Mesenchymal stem cell (in vitro differentiated cells and primary cell): Measurements from ENCODE around the gene DCX.

Experiments
- DNase-seq: peaks from one replicate; pipeline ENCODE4 v3.0.0-alpha.2; 2013
- H2AFZ ChIP-seq: one replicate; pipeline ENCODE4 v1.6.1; 2013; ENCODE audit warnings: low read depth, mild to moderate bottlenecking, control low read depth, inconsistent platforms, low read length, moderate library complexity
- H2AK5ac ChIP-seq: 2 replicates; pipeline ENCODE4 v1.6.1; 2013; ENCODE audit warnings: low read length, moderate library complexity, mild to moderate bottlenecking, inconsistent platforms; ENCODE audit not compliant: severe bottlenecking
- H2BK120ac ChIP-seq: one replicate; pipeline ENCODE4 v1.6.1; 2013; ENCODE audit warnings: low read depth, mild to moderate bottlenecking, inconsistent platforms, low read length, moderate library complexity
- H2BK12ac ChIP-seq, 2 experiments: one replicate each; pipeline ENCODE4 v1.6.1; 2013; ENCODE audit warnings: inconsistent platforms in 2 of 2, low read length in 2 of 2, mild to moderate bottlenecking in 2 of 2, moderate library complexity in 2 of 2, control low read depth in 1 of 2
- H2BK15ac ChIP-seq: one replicate; pipeline ENCODE4 v1.6.1; 2013; ENCODE audit warnings: mild to moderate bottlenecking, low read depth, inconsistent platforms; ENCODE audit not compliant: poor library complexity, severe bottlenecking
- H2BK5ac ChIP-seq: 2 replicates; pipeline ENCODE4 v1.6.1; 2013; ENCODE audit warnings: low read depth, mild to moderate bottlenecking, low read length, control low read depth, inconsistent platforms; ENCODE audit not compliant: poor library complexity, severe bottlenecking
- H3K14ac ChIP-seq, 2 experiments: one replicate each; pipeline ENCODE4 v1.6.1; 2013; ENCODE audit warnings: inconsistent platforms in 2 of 2, low read length in 2 of 2, control low read depth in 1 of 2, mild to moderate bottlenecking in 1 of 2, moderate library complexity in 1 of 2
- H3K18ac ChIP-seq, 2 experiments: one replicate each; pipeline ENCODE4 v1.6.1; 2013; ENCODE audit warnings: inconsistent platforms in 2 of 2, low read length in 2 of 2, control low read depth in 1 of 2, low read depth in 1 of 2, mild to moderate bottlenecking in 1 of 2
- H3K23ac ChIP-seq, 2 experiments: one replicate each; pipeline ENCODE4 v1.6.1; 2013; ENCODE audit warnings: inconsistent platforms in 2 of 2, low read length in 2 of 2, mild to moderate bottlenecking in 2 of 2, moderate library complexity in 2 of 2, control low read depth in 1 of 2
- H3K27ac ChIP-seq: 2 replicates; pipeline ENCODE4 v1.5.1; 2013; ENCODE audit warnings: mild to moderate bottlenecking, moderate library complexity, low read length, control low read depth, inconsistent platforms; ENCODE audit not compliant: poor library complexity, severe bottlenecking
- H3K27me3 ChIP-seq, 2 experiments: 2 replicates each; pipeline versions ENCODE4 v1.6.1 to v1.7.0; 2013; ENCODE audit warnings: low read length in 2 of 2, mild to moderate bottlenecking in 2 of 2, moderate library complexity in 2 of 2, control low read depth in 1 of 2, inconsistent platforms in 1 of 2; ENCODE audit not compliant: control insufficient read depth in 1 of 2, insufficient read depth in 1 of 2
- H3K36me3 ChIP-seq, 2 experiments: 2 replicates each; pipeline versions ENCODE4 v1.6.1 to v1.7.0; 2013; ENCODE audit warnings: low read length in 2 of 2, control low read depth in 1 of 2, inconsistent platforms in 1 of 2, low read depth in 1 of 2, mild to moderate bottlenecking in 1 of 2; ENCODE audit not compliant: insufficient read depth in 2 of 2, control insufficient read depth in 1 of 2
- H3K4ac ChIP-seq, 2 experiments: one replicate each; pipeline ENCODE4 v1.6.1; 2013; ENCODE audit warnings: inconsistent platforms in 2 of 2, low read length in 2 of 2, mild to moderate bottlenecking in 2 of 2, moderate library complexity in 2 of 2, control low read depth in 1 of 2, low read depth in 1 of 2
- H3K4me1 ChIP-seq: 2 replicates; pipeline ENCODE4 v1.6.1; 2013; ENCODE audit warnings: low read depth, low read length, control low read depth; ENCODE audit not compliant: control insufficient read depth, insufficient read depth
- H3K4me2 ChIP-seq: 2 replicates; pipeline ENCODE4 v1.6.1; 2013; ENCODE audit warnings: low read length, mild to moderate bottlenecking, inconsistent platforms; ENCODE audit not compliant: poor library complexity, severe bottlenecking
- H3K4me3 ChIP-seq, 2 experiments: 2 replicates each; pipeline versions ENCODE4 v1.5.1 to v1.7.0; 2013; ENCODE audit warnings: low read length in 2 of 2, mild to moderate bottlenecking in 2 of 2, control low read depth in 1 of 2, low read depth in 1 of 2; ENCODE audit not compliant: insufficient read depth in 1 of 2
- H3K79me1 ChIP-seq: replicated peaks from 2 replicates; pipeline ENCODE4 v1.6.1; 2013; ENCODE audit warnings: mild to moderate bottlenecking, control low read depth, low read length, inconsistent platforms; ENCODE audit not compliant: poor library complexity, severe bottlenecking
- H3K9ac ChIP-seq: 2 replicates; pipeline ENCODE4 v1.7.0; 2013; ENCODE audit warnings: mild to moderate bottlenecking, low read length, moderate library complexity
- H3K9me3 ChIP-seq: 2 replicates; pipeline ENCODE4 v1.7.0; 2013; ENCODE audit warnings: mild to moderate bottlenecking, low read length; ENCODE audit not compliant: control insufficient read depth
- H4K8ac ChIP-seq: one replicate; pipeline ENCODE4 v1.6.1; 2013; ENCODE audit warnings: inconsistent platforms, mild to moderate bottlenecking, low read length, moderate library complexity
- H4K91ac ChIP-seq: one replicate; pipeline ENCODE4 v1.6.1; 2013; ENCODE audit warnings: mild to moderate bottlenecking, low read length, inconsistent platforms
- WGBS: methylation state at CpG from one replicate; pipeline ENCODE4 v1.1.7; 2013; ENCODE audit warnings: mixed read lengths; 5-methylcytosine and 5-hydroxymethylcytosine counted together

The DCX gene

DNA sequence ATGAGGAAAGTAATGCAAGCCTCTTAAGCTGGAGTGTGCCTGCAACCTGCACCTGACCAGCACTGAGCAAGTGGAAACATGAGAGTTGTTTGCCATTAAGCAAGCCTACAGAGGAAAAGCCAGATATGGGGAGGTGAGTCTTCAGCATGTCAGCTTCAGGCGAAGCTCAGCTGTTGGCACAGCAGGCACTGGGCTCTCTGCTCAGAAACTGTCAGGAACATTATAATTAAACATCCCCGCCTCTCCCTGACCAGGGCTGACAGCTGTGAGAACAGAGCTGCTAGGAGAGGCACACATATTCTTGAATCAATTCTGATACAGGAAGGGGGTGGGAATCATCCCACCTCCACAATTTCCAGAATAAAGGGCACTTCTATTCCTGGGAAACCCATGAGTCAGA is 19.0 kb upstream of the DCX start:
- Histone ChIP-seq H2BK15ac (no peak overlapping the region), H2BK5ac (no peak overlapping the region), H2BK12ac (no peak overlapping the region), H3K36me3 (no peaks in the 10 kb centered on the region), H2BK120ac (no peak overlapping the region), H3K9ac (no peak overlapping the region), H3K79me1 (no peaks in the 10 kb centered on the region), H3K4ac (no peak overlapping the region), H4K8ac (no peak overlapping the region), H2AK5ac (no peak overlapping the region), H3K14ac (no peak overlapping the region), H4K91ac (no peak overlapping the region), H3K27me3 (peaks cover 0 to 13% of the 10 kb centered on the region in 2 experiments), H3K27ac (no peak overlapping the region), H3K4me2 (no peak overlapping the region), H2AFZ (no peak overlapping the region), H3K18ac (no peak overlapping the region), H3K4me3 (no peak overlapping the region), H3K4me1 (no peaks in the 10 kb centered on the region), H3K9me3 (no peaks in the 10 kb centered on the region), H3K23ac (no peak overlapping the region)
- WGBS = 100% methylated on average over 1 of the region's 2 CpGs
- no peak for DNase-seq

GRCh38 chrX:111411557-111411956 is 435 bp downstream of the DCX start:
- H2BK5ac ChIP-seq = no peak overlapping the region
- H3K4me1 ChIP-seq = no peaks in the 10 kb centered on the region
- no peak overlapping the region for H4K91ac ChIP-seq
- H3K18ac ChIP-seq = no peak overlapping the region
- DNase-seq = no peak
- H3K9me3 ChIP-seq = no peaks in the 10 kb centered on the region
- H3K27ac ChIP-seq = no peak overlapping the region
- H2BK15ac ChIP-seq = no peak overlapping the region
- peaks cover 0 to 46% of the 10 kb centered on the region in 2 experiments for H3K27me3 ChIP-seq
- no peak overlapping the region for H2BK120ac ChIP-seq
- H3K14ac ChIP-seq = no peak overlapping the region
- H2AK5ac ChIP-seq = no peak overlapping the region
- H3K4me3 ChIP-seq = no peak overlapping the region
- no peak overlapping the region for H4K8ac ChIP-seq
- no peaks in the 10 kb centered on the region for H3K79me1 ChIP-seq
- H3K23ac ChIP-seq = no peak overlapping the region
- H3K4ac ChIP-seq = no peak overlapping the region
- H3K36me3 ChIP-seq = no peaks in the 10 kb centered on the region
- no peak overlapping the region for H2BK12ac ChIP-seq
- WGBS = 46% methylated on average over 2 of the region's 2 CpGs
- no peak overlapping the region for H2AFZ ChIP-seq
- no peak overlapping the region for H3K9ac ChIP-seq
- no peak overlapping the region for H3K4me2 ChIP-seq

DNA sequence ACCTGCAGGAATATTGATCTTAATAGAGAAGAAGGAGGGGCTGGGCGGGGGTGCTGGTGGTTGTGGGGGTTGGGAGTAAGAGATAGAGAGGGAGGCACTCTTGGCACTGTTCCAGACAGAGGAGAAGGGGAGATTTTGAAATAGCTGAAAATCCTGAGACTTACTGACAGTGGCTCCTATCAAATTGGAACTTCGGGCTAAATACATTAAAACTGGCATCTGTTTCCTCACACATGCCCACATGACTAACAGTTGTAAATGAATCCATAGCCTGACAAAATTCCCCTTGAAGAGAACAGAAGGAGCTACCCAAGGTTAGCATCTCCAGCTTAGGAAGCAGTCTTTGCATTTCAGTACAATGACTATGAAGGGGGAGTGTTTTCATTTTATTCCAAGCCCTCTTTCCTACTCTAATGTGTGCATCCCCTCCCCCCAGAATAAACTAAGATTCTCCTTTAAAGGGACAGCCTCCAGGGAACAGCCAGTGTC is 1.4 kb downstream of the DCX start:
- Histone ChIP-seq H3K4ac (no peak overlapping the region), H4K8ac (no peak overlapping the region), H3K36me3 (no peaks in the 10 kb centered on the region)

DNA sequence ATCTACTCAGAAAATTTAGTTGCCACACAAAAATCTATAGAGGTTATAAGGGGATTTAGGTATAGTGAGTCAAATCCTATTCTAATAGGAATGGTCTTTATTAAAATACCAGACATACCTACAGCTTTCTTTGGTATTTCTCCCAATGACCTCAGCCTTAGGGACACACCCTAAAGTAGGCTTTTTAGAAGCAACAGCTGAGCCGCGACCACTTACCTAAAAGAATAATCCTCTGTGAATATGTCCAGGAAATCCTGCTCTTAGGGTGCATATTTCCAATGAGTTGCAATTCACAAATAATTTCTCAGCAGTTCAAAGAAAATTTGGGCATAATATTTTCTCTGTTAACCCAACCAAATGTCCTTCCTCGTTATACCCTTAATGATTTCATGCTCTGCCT is 2.7 kb downstream of the DCX start:
- Histone ChIP-seq H3K9ac (no peak overlapping the region), H2BK120ac (no peak overlapping the region), H3K18ac (no peak overlapping the region), H2AK5ac (no peak overlapping the region), H3K4me3 (no peak overlapping the region), H3K9me3 (no peaks in the 10 kb centered on the region), H3K4me2 (no peak overlapping the region), H2BK15ac (no peak overlapping the region), H3K23ac (no peak overlapping the region), H4K91ac (no peak overlapping the region), H3K79me1 (no peaks in the 10 kb centered on the region), H3K4ac (no peak overlapping the region), H3K27me3 (peaks cover 0 to 48% of the 10 kb centered on the region in 2 experiments), H2BK12ac (no peak overlapping the region), H3K4me1 (no peaks in the 10 kb centered on the region), H4K8ac (no peak overlapping the region), H3K36me3 (no peaks in the 10 kb centered on the region), H3K27ac (no peak overlapping the region), H2AFZ (no peak overlapping the region), H2BK5ac (no peak overlapping the region), H3K14ac (no peak overlapping the region)
- 100% methylated on average over 3 of the region's 3 CpGs for WGBS
- no peak for DNase-seq

More for the DNA sequence above, 1.4 kb downstream of the DCX start:
- Histone ChIP-seq H2BK5ac (no peak overlapping the region), H3K9ac (no peak overlapping the region), H4K91ac (no peak overlapping the region), H3K4me1 (no peaks in the 10 kb centered on the region), H2BK12ac (no peak overlapping the region), H3K23ac (no peak overlapping the region), H3K14ac (no peak overlapping the region), H2BK15ac (no peak overlapping the region), H3K79me1 (no peaks in the 10 kb centered on the region), H2AFZ (no peak overlapping the region), H3K4me2 (no peak overlapping the region), H2AK5ac (no peak overlapping the region), H3K9me3 (no peaks in the 10 kb centered on the region), H3K4me3 (no peak overlapping the region), H3K18ac (no peak overlapping the region), H3K27ac (no peak overlapping the region), H3K27me3 (peaks cover 0 to 46% of the 10 kb centered on the region in 2 experiments), H2BK120ac (no peak overlapping the region)
- DNase-seq = no peak
- no CpG with 5 or more reads among the region's 2 CpGs for WGBS
